ENCODE measurements around the gene OR8B4. TPM values are rescaled to one million over a fixed set of nuclear protein-coding genes. Genes with fewer than 3 reads are reported as not detected.

Gene OR8B4
- total RNA-seq, 4 donors from 2014 or later, result not detected

- no peak for DNase-seq
- intact Hi-C loops (cut with DNase I; ENCODE audit: low total_unique reads), result loop anchor here (1.0 kb wide), 1 partner anchor 18 kb away; no protein-coding TSS in a partner anchor
- Histone ChIP-seq H3K4me1 (no peaks in the 10 kb centered on the region), H3K36me3 (no peaks in the 10 kb centered on the region), H3K27ac (no peak overlapping the region), H3K27me3 (no peaks in the 10 kb centered on the region), H3K9me3 (no peaks in the 10 kb centered on the region), H3K4me3 (no peak overlapping the region)
- in situ Hi-C loops (cut with MboI; ENCODE audit: low pct_ligation_motif_present in 1 of 4, low pct_unique_long_range_greater_than_20kb in 1 of 4, low sequenced_read_pairs in 3 of 4), result no loop called here
- 95 to 100% methylated on average over 2 of the region's 2 CpGs for WGBS, 2 donors (ENCODE audit: low coverage in 1 of 2)
- no peak for TF ChIP-seq POLR2AphosphoS5 (IDR thresholded peaks at IDR 0.05)
- TF ChIP-seq EP300 (IDR thresholded peaks at IDR 0.05; ENCODE audit: low read depth), result no peak
- TF ChIP-seq POLR2A (IDR thresholded peaks at IDR 0.05), result no peak
- no peak for TF ChIP-seq CTCF (IDR thresholded peaks at IDR 0.05)
These were observed 44.1 kb downstream of the OR8B4 start for GRCh38 chr11:124380585-124380984.

GRCh38 chr11:124376280-124376679 lies 48.4 kb downstream of the OR8B4 start:
- Histone ChIP-seq H3K36me3 (no peaks in the 10 kb centered on the region), H3K4me1 (no peaks in the 10 kb centered on the region), H3K27me3 (no peaks in the 10 kb centered on the region), H3K9me3 (no peaks in the 10 kb centered on the region), H3K27ac (no peak overlapping the region), H3K4me3 (no peak overlapping the region)
- WGBS, 2 donors (ENCODE audit: low coverage in 1 of 2), result 47 to 71% methylated on average over 3 of the region's 3 CpGs
- intact Hi-C loops (cut with DNase I; ENCODE audit: low total_unique reads) (no loop called here), in situ Hi-C loops (cut with MboI; ENCODE audit: low pct_ligation_motif_present in 1 of 4, low pct_unique_long_range_greater_than_20kb in 1 of 4, low sequenced_read_pairs in 3 of 4) (no loop called here)
- DNase-seq, result no peak
- TF ChIP-seq CTCF (IDR thresholded peaks at IDR 0.05) (no peak), POLR2AphosphoS5 (IDR thresholded peaks at IDR 0.05) (no peak), EP300 (IDR thresholded peaks at IDR 0.05; ENCODE audit: low read depth) (no peak), POLR2A (IDR thresholded peaks at IDR 0.05) (no peak)

Other genes with a start within 250 kb of the OR8B4 start
- not detected for gene OR10D3, start 241.5 kb downstream of the OR8B4 start, total RNA-seq
- under 1 TPM in 1 of 4 donors, not detected in 3; under 0.01 TPM for gene OR8G1, start 183.8 kb downstream of the OR8B4 start, total RNA-seq
- gene OR8G5, start 168.5 kb downstream of the OR8B4 start, total RNA-seq, result under 1 TPM in 1 of 4 donors, not detected in 3; 0.41 TPM
- gene OR8D1, start 110.9 kb downstream of the OR8B4 start, total RNA-seq, result under 1 TPM in 1 of 4 donors, not detected in 3; 0.82 TPM
- gene OR8D2, start 104.7 kb downstream of the OR8B4 start, total RNA-seq, result not detected
- gene OR8B2, start 40.4 kb downstream of the OR8B4 start, total RNA-seq, result not detected
- not detected for gene OR8B3, start 25.8 kb downstream of the OR8B4 start, total RNA-seq
- not detected for gene OR8B8, start 20.8 kb upstream of the OR8B4 start, total RNA-seq
- not detected for gene OR8B12, start 118.8 kb upstream of the OR8B4 start, total RNA-seq
- gene OR8A1, start 145.1 kb upstream of the OR8B4 start, total RNA-seq, result not detected
- under 1 TPM in 1 of 4 donors, not detected in 3; 0.41 TPM for gene PANX3, start 186.6 kb upstream of the OR8B4 start, total RNA-seq
- 10 to 100 TPM; 19.8 to 44.0 (median 30.3) TPM for gene TBRG1, start 198.0 kb upstream of the OR8B4 start, total RNA-seq
- 100 to 1,000 TPM in 1 of 4 donors, 10 to 100 TPM in 3; 38.4 to 183 (median 81.2) TPM for gene SIAE, start 248.9 kb upstream of the OR8B4 start, total RNA-seq
- gene SPA17, start 249.0 kb upstream of the OR8B4 start, total RNA-seq, result 1 to 10 TPM; 1.6 to 9.0 (median 6.1) TPM

Data from transverse colon (tissue), 4 donors.